ENCODE data around the gene ZNF560. TPM values are rescaled to one million over a fixed set of nuclear protein-coding genes. Genes with fewer than 3 reads are reported as not detected.

The ZNF560 gene
- total and polyA plus RNA-seq, 10 of the 15 experiments (the other 5 are each of a cell fraction or from before 2014, with no cell fraction given) = 0.03 to 0.16 (median 0.10) TPM; not detected in 4

DNA sequence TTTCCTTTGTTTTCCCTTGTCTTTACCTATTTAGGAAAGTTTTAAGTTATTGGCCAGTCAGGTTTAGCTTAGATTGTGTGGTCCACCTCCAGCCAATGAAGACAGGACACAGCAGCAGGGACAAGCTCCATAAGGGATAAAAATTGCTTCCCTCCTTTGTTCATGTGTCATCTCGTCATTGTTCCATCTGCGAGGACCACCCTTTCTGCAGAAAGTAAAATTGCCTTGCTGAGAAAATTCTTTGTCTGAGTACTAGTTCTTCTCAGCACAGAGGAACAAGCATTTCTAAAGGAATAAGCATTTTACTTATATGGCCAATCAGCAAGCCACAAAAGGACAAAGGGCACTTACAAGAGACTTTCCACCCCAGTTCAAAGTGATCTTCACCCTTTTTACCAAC, 11.4 kb downstream of the ZNF560 start:
- Histone ChIP-seq H3K27me3 (replicated peaks in 1 of 2; ENCODE audit: control insufficient read depth in 2 of 2, insufficient read depth in 2 of 2, low read length in 1 of 2) (no peaks in the 10 kb centered on the region), H3K9ac (ENCODE audit: control insufficient read depth, insufficient read depth, low read length) (no peak overlapping the region), H3K9me3 (replicated peaks; ENCODE audit: control insufficient read depth, insufficient read depth, low read length) (no peaks in the 10 kb centered on the region; the same call in 2 of the 3 replicates), H3K4me2 (ENCODE audit: control insufficient read depth, insufficient read depth) (no peak overlapping the region), H4K20me1 (ENCODE audit: control insufficient read depth, insufficient read depth) (no peaks in the 10 kb centered on the region), H3K4me3 (no peak overlapping the region), H3K4me1 (ENCODE audit: control insufficient read depth, insufficient read depth, low read length) (no peaks in the 10 kb centered on the region), H2AFZ (ENCODE audit: control insufficient read depth, low read depth, low read length) (no peak overlapping the region), H3K36me3 (ENCODE audit: control insufficient read depth in 2 of 2, insufficient read depth in 2 of 2, low read length in 1 of 2) (no peaks in the 10 kb centered on the region), H3K27ac (ENCODE audit: control insufficient read depth, insufficient read depth) (no peak overlapping the region), H3K79me2 (ENCODE audit: control insufficient read depth, insufficient read depth, low read length) (no peaks in the 10 kb centered on the region)
- TF ChIP-seq CBX5 (IDR thresholded peaks at IDR 0.05; ENCODE audit: low read depth) (peak; percentile 56; the same call in 1 of the 2 replicates), MEF2A (IDR thresholded peaks at IDR 0.05; ENCODE audit: insufficient read depth, low read depth, low read length) (no peak)
- FAIRE-seq = no peak
- RAD21 ChIA-PET (ENCODE audit: unreplicated experiment) = no interaction called here
- POLR2A ChIA-PET = no interaction called here
- SMC1A ChIA-PET (ENCODE audit: uncharacterized antibody, unreplicated experiment) = no interaction called here
- 19% methylated on average over 2 of the region's 2 CpGs for WGBS (ENCODE audit: insufficient coverage, insufficient replicate concordance, low lambda C conversion rate, missing lambda C conversion rate)
- BruUV-seq (replicated peaks) = no TSS peak
- intact Hi-C loops (cut with micrococcal nuclease; ENCODE audit: unreplicated experiment) = no loop called here
- CTCF ChIA-PET = no interaction called here
- in situ Hi-C loops (cut with MboI) = no loop called here
- ATAC-seq = no peak
- DNase-seq (ENCODE audit: low read depth, low spot score) = no peak

GRCh38 chr19:9485140-9485539, 13.3 kb downstream of the ZNF560 start:
- Histone ChIP-seq H3K36me3 (ENCODE audit: control insufficient read depth in 2 of 2, insufficient read depth in 2 of 2, low read length in 1 of 2) (no peaks in the 10 kb centered on the region), H3K27me3 (replicated peaks in 1 of 2; ENCODE audit: control insufficient read depth in 2 of 2, insufficient read depth in 2 of 2, low read length in 1 of 2) (no peaks in the 10 kb centered on the region), H3K4me1 (ENCODE audit: control insufficient read depth, insufficient read depth, low read length) (no peaks in the 10 kb centered on the region), H4K20me1 (ENCODE audit: control insufficient read depth, insufficient read depth) (no peaks in the 10 kb centered on the region), H3K27ac (ENCODE audit: control insufficient read depth, insufficient read depth) (no peak overlapping the region), H3K4me2 (ENCODE audit: control insufficient read depth, insufficient read depth) (no peak overlapping the region), H3K9me3 (replicated peaks; ENCODE audit: control insufficient read depth, insufficient read depth, low read length) (no peaks in the 10 kb centered on the region; the same call in 2 of the 3 replicates), H3K4me3 (no peak overlapping the region), H3K9ac (ENCODE audit: control insufficient read depth, insufficient read depth, low read length) (no peak overlapping the region), H2AFZ (ENCODE audit: control insufficient read depth, low read depth, low read length) (no peak overlapping the region), H3K79me2 (ENCODE audit: control insufficient read depth, insufficient read depth, low read length) (no peaks in the 10 kb centered on the region)
- no peak for ATAC-seq
- ChIA-PET RAD21 (ENCODE audit: unreplicated experiment) (no interaction called here), POLR2A (no interaction called here), SMC1A (ENCODE audit: uncharacterized antibody, unreplicated experiment) (no interaction called here), CTCF (no interaction called here)
- in situ Hi-C loops (cut with MboI) = no loop called here
- intact Hi-C loops (cut with micrococcal nuclease; ENCODE audit: unreplicated experiment) = no loop called here
- no TSS peak for BruUV-seq (replicated peaks)
- TF ChIP-seq KDM1A (IDR thresholded peaks at IDR 0.05; ENCODE audit: borderline replicate concordance) = no peak
- no peak for TF ChIP-seq ZSCAN29 (IDR thresholded peaks at IDR 0.05)
- no peak for TF ChIP-seq SUZ12 (IDR thresholded peaks at IDR 0.05; ENCODE audit: unreplicated experiment)
- TF ChIP-seq ZBTB40 (IDR thresholded peaks at IDR 0.05; ENCODE audit: borderline replicate concordance) = no peak
- no peak for TF ChIP-seq RAD51 (IDR thresholded peaks at IDR 0.05)
- TF ChIP-seq, protein P1, sequence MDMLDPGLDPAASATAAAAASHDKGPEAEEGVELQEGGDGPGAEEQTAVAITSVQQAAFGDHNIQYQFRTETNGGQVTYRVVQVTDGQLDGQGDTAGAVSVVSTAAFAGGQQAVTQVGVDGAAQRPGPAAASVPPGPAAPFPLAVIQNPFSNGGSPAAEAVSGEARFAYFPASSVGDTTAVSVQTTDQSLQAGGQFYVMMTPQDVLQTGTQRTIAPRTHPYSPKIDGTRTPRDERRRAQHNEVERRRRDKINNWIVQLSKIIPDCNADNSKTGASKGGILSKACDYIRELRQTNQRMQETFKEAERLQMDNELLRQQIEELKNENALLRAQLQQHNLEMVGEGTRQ (IDR thresholded peaks at IDR 0.05; ENCODE audit: borderline replicate concordance, low read depth, low read length) = no peak
- TF ChIP-seq JUNB (IDR thresholded peaks at IDR 0.05) = no peak
- no peak for TF ChIP-seq CHD2 (IDR thresholded peaks at IDR 0.05; ENCODE audit: borderline replicate concordance, low read depth, low read length)
- no peak for TF ChIP-seq EP300 (IDR thresholded peaks at IDR 0.05; ENCODE audit: borderline replicate concordance in 1 of 2, control insufficient read depth in 1 of 2, low read depth in 2 of 2, low read length in 2 of 2)
- TF ChIP-seq CBFB (IDR thresholded peaks at IDR 0.05; ENCODE audit: low read depth) = no peak
- no peak for TF ChIP-seq RBBP5 (conservative IDR thresholded peaks at IDR 0.05)
- no peak for FAIRE-seq
- 0% methylated on average over 2 of the region's 2 CpGs for WGBS (ENCODE audit: insufficient coverage, insufficient replicate concordance, low lambda C conversion rate, missing lambda C conversion rate)
- DNase-seq (ENCODE audit: low read depth, low spot score) = no peak

Data from GM12878 (cell line).